ENCODE results near the gene DNPH1. TPM values are rescaled to one million over a fixed set of nuclear protein-coding genes. Genes with fewer than 3 reads are reported as not detected.
A peak's percentile ranks its signal among the peaks of the same experiment; 100 is the strongest.

The DNPH1 gene
- total RNA-seq, 2 donors from 2014 or later = 94.2 to 119 TPM

DNA sequence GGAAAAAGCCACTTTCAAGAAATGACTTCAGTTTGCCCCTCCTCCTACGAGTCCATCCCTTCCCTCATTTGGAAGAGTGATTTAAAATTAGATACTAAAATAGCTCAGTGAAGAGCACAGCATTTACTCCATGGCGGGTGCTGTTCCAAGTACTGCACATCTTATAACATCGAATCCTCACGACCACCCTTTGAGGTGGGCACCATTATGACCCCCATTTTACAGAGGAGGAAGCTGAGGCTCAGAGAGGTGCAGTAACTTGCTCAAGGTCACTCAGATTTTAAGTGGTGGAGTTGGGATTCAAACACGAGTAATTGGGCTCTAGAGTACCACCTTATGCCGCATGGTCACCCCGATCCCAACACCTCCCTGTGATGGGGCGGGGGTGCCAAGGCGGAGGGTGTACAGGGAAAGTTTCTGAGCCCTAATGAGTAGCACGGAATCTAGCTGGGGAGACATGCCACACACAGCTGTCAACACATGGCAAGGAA lies 39.5 kb upstream of the DNPH1 start:
- ATAC-seq (no peak), DNase-seq (no peak)
- Histone ChIP-seq H3K9me3 (no peaks in the 10 kb centered on the region), H3K27me3 (no peaks in the 10 kb centered on the region), H3K4me3 (no peak overlapping the region), H3K27ac (peak overlapping the region in 1 of 4 donors; percentile 61), H3K4me1 (peaks cover 38% of the 10 kb centered on the region), H3K36me3 (replicated peaks in 1 of 2; ENCODE audit: insufficient read depth in 1 of 2, low read depth in 2 of 2) (no peaks in the 10 kb centered on the region)
- intact Hi-C loops (cut with DNase I) = no loop called here
- TF ChIP-seq POLR2A (IDR thresholded peaks at IDR 0.05) (no peak), CTCF (IDR thresholded peaks at IDR 0.05) (no peak)
- WGBS, 2 donors = 70 to 71% methylated on average over 5 to 10 of the region's 10 CpGs

GRCh38 chr6:43268355-43268700 lies 39.0 kb upstream of the DNPH1 start:
- intact Hi-C loops (cut with DNase I) = no loop called here
- no peak for TF ChIP-seq POLR2A (IDR thresholded peaks at IDR 0.05)
- no peak for TF ChIP-seq CTCF (IDR thresholded peaks at IDR 0.05)
- 69 to 78% methylated on average over 2 to 3 of the region's 3 CpGs for WGBS, 2 donors
- Histone ChIP-seq H3K4me1 (peaks cover 38% of the 10 kb centered on the region), H3K36me3 (replicated peaks in 1 of 2; ENCODE audit: insufficient read depth in 1 of 2, low read depth in 2 of 2) (no peaks in the 10 kb centered on the region), H3K4me3 (no peak overlapping the region), H3K27ac (peak overlapping the region in 2 of 4 donors; percentile 40 to 73), H3K9me3 (no peaks in the 10 kb centered on the region), H3K27me3 (no peaks in the 10 kb centered on the region)
- DNase-seq (peak in 3 of 4 donors; percentile 32 to 46 (median 35)), ATAC-seq (no peak)

DNA sequence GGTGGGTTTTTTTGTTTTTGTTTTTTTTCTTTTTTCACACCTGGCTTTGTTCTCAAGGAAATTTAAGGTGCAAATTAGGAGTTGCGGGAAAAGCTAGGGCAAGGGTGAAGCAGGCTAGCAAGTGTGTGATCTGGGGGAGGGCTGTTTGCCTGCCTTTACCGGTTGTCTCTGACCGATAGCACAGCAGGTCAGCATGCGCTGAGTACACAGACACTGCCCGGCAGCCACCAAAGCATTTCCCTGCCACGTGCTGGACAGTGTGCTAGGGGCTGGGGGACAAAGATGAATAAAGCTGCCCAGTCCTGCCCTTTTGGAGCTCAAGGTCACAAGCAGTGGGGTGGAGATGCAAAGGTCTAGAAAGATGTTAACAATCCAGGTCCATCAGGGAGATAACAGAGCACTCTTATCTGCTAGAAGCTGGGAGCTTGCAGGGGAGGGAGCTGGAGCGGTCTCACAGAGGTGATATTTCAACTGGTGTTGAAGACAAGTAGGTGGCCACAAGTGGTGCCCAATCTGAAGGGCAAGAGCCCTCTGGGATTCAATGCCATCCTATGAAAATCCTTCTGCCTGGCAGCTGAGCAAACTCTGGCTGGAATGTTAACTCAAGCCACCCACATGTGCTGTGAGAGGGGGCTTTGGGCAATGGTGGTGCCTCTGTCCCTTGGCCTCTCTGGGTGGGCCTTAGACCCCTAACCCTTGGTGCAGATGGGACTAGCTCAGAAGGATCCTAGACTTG lies 38.5 kb upstream of the DNPH1 start:
- intact Hi-C loops (cut with DNase I) = no loop called here
- H3K4me1 ChIP-seq = peaks cover 38% of the 10 kb centered on the region
- H3K27me3 ChIP-seq = no peaks in the 10 kb centered on the region
- H3K27ac ChIP-seq = peak overlapping the region in 3 of 4 donors; percentile 12 to 73 (median 40)
- DNase-seq = peak; percentile 32 to 81 (median 52)
- H3K4me3 ChIP-seq = no peak overlapping the region
- TF ChIP-seq CTCF (IDR thresholded peaks at IDR 0.05) = no peak
- no peak for TF ChIP-seq POLR2A (IDR thresholded peaks at IDR 0.05)
- H3K36me3 ChIP-seq (replicated peaks in 1 of 2; ENCODE audit: insufficient read depth in 1 of 2, low read depth in 2 of 2) = no peaks in the 10 kb centered on the region
- 33 to 52% methylated on average over 7 of the region's 7 CpGs for WGBS, 2 donors
- ATAC-seq = peak; percentile 28
- H3K9me3 ChIP-seq = no peaks in the 10 kb centered on the region

GRCh38 chr6:43265564-43265963 lies 36.3 kb upstream of the DNPH1 start:
- intact Hi-C loops (cut with DNase I) = no loop called here
- DNase-seq (no peak), ATAC-seq (no peak)
- H3K36me3 ChIP-seq (replicated peaks in 1 of 2; ENCODE audit: insufficient read depth in 1 of 2, low read depth in 2 of 2) = no peaks in the 10 kb centered on the region
- no peaks in the 10 kb centered on the region for H3K9me3 ChIP-seq
- WGBS, 2 donors = 90 to 91% methylated on average over 6 of the region's 6 CpGs
- peaks cover 35% of the 10 kb centered on the region for H3K4me1 ChIP-seq
- H3K27ac ChIP-seq = no peak overlapping the region
- H3K4me3 ChIP-seq = no peak overlapping the region
- TF ChIP-seq CTCF (IDR thresholded peaks at IDR 0.05) = no peak
- TF ChIP-seq POLR2A (IDR thresholded peaks at IDR 0.05) = no peak
- H3K27me3 ChIP-seq = no peaks in the 10 kb centered on the region

Data from body of pancreas (tissue), 4 donors.